Adrenal gland (tissue), 12 donors: ENCODE data around the gene COMT. TPM values are rescaled to one million over a fixed set of nuclear protein-coding genes. Genes with fewer than 3 reads are reported as not detected.
A peak's percentile ranks its signal among the peaks of the same experiment; 100 is the strongest.
"Not testable (repeated sequence)": the region's sequence is repeated elsewhere in the genome, so short reads cannot be mapped to it uniquely, and the experiment has no call there.

Experiments
- DNase-seq, 7 donors: peaks; one replicate each; pipeline ENCODE4 v3.0.0-alpha.2; 2019 to 2020
- H3K27ac ChIP-seq, 5 donors: fragments of 200-600 bp; sonication (generic) in 4 of 5; 1 replicate in 3 of 5; 2 replicates in 2 of 5; pipeline versions ENCODE4 v1.5.1 to v1.8.0; 2016 to 2020; ENCODE audit warnings: mild to moderate bottlenecking in 1 of 5
- H3K27me3 ChIP-seq: fragments of 200-600 bp; 2 replicates; pipeline ENCODE4 v1.8.0; 2021
- H3K36me3 ChIP-seq, 2 donors: fragments of 200-600 bp; replicated peaks in 1 of 2; 1 replicate in 1 of 2; 2 replicates in 1 of 2; pipeline versions ENCODE4 v1.5.1 to v1.8.0; 2018 to 2022
- H3K4me1 ChIP-seq, 2 donors: fragments of 200-600 bp; replicated peaks in 1 of 2; 1 replicate in 1 of 2; 2 replicates in 1 of 2; pipeline versions ENCODE4 v1.5.1 to v1.8.0; 2018 to 2021
- H3K4me3 ChIP-seq, 4 donors: fragments of 200-600 bp; sonication (generic) in 3 of 4; one replicate each; pipeline ENCODE4 v1.5.1; 2016 to 2018
- H3K9me3 ChIP-seq, 3 donors: fragments of 200-600 bp; sonication (generic) in 1 of 3; replicated peaks in 1 of 3; 1 replicate in 2 of 3; 2 replicates in 1 of 3; pipeline versions ENCODE4 v1.5.1 to v1.8.0; 2016 to 2021
- POLR2A ChIP-seq, 2 donors: fragments of 450-650 bp; IDR thresholded peaks; one replicate each; pipeline ENCODE4 v1.6.1; 2017; ENCODE audit warnings: antibody characterized with exemption in 2 of 2, mild to moderate bottlenecking in 2 of 2, moderate library complexity in 1 of 2
- whole genome bisulfite sequencing, 4 donors: extraction: QIAGEN DNeasy Blood & Tissue Kit in 2 of 4; methylation state at CpG; one replicate each; pipeline versions ENCODE4 v1.1.5 to v1.1.7; 2013 to 2017; 5-methylcytosine and 5-hydroxymethylcytosine counted together
- intact Hi-C, 2 donors: fragments of 100-400 bp; cut with DNase I; formaldehyde crosslinking; loops; one replicate each; pipeline versions ENCODE4 v1.14.1 to v1.15.0; 2022 to 2023
- polyA plus RNA-seq, 3 donors: library from polyadenylated mRNA; stranded (reverse); fragments of 200-250 nt in 2 of 3; fragments of 350-450 nt in 1 of 3; fragmentation: Illumina TruSeq in 1 of 3; extraction: RNeasy Lipid Tissue Mini Kit (QIAGEN cat#74804) in 1 of 3; gene quantifications; one replicate each; pipeline ENCODE4 v1.2.3, GENCODE V29; 2013 to 2014
- total RNA-seq, 9 donors: library from RNA; depleted of rRNA in 4 of 9; stranded (reverse); fragments of >200 nt in 4 of 9; fragments of 120-200 nt in 1 of 9; fragmentation: NEBNext Ultra II Directional in 1 of 9; extraction: Animal tissue kit (Norgen Biotek cat#: 25700) in 1 of 9; gene quantifications; one replicate each; pipeline versions ENCODE4 v1.1.0 to v1.2.4, GENCODE V29; 2013 to 2023
- TF ChIP-seq, protein P1 (sequence below), 6 experiments: fragments of 450-650 bp in 4 of 6; fragments of 200-600 bp in 2 of 6; sonication (generic) in 1 of 6; IDR thresholded peaks; 1 replicate in 5 of 6; 2 replicates in 1 of 6; pipeline versions ENCODE4 v1.5.1 to v1.8.0; 2016 to 2021; ENCODE audit warnings: antibody characterized with exemption in 6 of 6, mild to moderate bottlenecking in 2 of 6, moderate library complexity in 1 of 6
- donor health status: healthy with polysubstance abuse.
- donor health status: Bipolar disorder and iron deficiency.
- donor health status: DM: yes; HTN: yes; CAD: no.
- donor health status: DM: no; HTN: no; CAD: no.
- donor health status: DM: no; HTN: no; CAD: no.
- donor health status: DM: yes; HTN: yes; CAD: no.

COMT gene
- total and polyA plus RNA-seq, 12 donors = 51.3 to 743 (median 390) TPM

DNA sequence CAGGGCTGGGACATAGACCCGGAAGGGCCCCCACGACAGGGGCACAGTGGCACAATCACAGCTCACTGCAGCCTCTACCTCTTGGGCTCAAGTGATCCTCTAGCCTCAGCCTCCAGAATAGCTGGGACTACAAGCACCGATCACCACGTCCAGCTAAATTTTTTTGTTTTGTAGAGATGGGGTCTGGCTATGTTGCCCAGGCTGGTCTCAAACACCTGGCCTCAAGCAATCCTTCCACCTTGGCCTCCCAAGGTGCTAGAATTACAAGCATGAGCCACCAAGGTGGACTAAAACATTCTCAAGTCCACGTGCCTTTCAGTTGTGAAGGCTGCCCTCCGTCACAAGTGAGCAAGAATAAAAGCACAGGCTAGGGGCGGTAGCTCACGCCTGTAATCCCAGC is 10.1 kb upstream of the COMT start:
- Histone ChIP-seq H3K27ac (no peak overlapping the region), H3K9me3 (no peaks in the 10 kb centered on the region), H3K36me3 (no peaks in the 10 kb centered on the region), H3K4me3 (no peak overlapping the region), H3K4me1 (no peaks in the 10 kb centered on the region), H3K27me3 (no peaks in the 10 kb centered on the region)
- intact Hi-C loops = no loop called here
- DNase-seq = no peak
- whole genome bisulfite sequencing, 4 donors = 96 to 97% (median 97%) methylated on average over 8 of the region's 8 CpGs
- TF ChIP-seq, protein P1, sequence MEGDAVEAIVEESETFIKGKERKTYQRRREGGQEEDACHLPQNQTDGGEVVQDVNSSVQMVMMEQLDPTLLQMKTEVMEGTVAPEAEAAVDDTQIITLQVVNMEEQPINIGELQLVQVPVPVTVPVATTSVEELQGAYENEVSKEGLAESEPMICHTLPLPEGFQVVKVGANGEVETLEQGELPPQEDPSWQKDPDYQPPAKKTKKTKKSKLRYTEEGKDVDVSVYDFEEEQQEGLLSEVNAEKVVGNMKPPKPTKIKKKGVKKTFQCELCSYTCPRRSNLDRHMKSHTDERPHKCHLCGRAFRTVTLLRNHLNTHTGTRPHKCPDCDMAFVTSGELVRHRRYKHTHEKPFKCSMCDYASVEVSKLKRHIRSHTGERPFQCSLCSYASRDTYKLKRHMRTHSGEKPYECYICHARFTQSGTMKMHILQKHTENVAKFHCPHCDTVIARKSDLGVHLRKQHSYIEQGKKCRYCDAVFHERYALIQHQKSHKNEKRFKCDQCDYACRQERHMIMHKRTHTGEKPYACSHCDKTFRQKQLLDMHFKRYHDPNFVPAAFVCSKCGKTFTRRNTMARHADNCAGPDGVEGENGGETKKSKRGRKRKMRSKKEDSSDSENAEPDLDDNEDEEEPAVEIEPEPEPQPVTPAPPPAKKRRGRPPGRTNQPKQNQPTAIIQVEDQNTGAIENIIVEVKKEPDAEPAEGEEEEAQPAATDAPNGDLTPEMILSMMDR (IDR thresholded peaks at IDR 0.05) = no peak
- no peak for TF ChIP-seq POLR2A (IDR thresholded peaks at IDR 0.05)

DNA sequence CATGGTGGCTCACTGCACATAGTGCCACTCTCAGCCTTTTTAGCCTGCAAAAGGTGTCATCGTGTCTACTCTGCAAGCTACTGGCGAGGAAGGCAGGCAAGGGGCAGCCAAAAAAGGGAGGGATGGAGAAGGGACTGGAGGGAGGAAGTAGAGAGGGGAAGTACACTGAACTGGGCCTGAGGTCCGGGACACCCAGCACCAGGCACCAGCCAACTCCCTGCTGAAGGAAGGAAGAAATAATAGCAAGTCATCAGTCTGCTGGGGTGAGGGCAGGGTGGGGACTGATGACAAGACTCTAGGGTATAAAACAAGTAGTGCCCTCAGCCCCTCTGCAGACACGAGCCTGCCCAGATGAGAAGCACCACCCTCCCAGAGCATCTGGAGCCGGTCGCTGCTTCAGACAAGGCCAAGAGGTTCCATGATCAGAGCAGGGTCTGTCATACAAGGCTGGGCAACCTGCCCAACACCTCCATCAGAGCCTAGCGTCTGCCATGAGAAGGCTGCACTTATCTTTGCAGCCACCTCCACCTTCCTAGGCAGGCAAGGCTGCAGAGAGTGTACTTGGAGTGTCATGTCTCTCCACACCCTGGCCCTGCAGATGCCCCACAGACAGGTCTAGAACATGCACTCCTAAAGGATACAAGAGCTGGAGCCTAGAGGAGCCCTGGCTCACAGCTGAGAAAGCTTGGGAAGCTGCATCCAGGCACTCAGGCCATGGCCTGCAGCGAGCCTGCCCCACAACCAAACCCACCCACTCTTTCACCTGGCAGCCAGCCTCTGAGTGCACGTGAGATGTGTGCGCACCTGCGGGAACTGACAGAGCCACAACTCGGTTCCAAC is 9.0 kb upstream of the COMT start:
- TF ChIP-seq, protein P1 (IDR thresholded peaks at IDR 0.05) = no peak
- no peak for TF ChIP-seq POLR2A (IDR thresholded peaks at IDR 0.05)
- intact Hi-C loops = no loop called here
- no peaks in the 10 kb centered on the region for H3K9me3 ChIP-seq
- H3K36me3 ChIP-seq = no peaks in the 10 kb centered on the region
- H3K27ac ChIP-seq = peak overlapping the region in 1 of 5 donors; percentile 14
- H3K27me3 ChIP-seq = no peaks in the 10 kb centered on the region
- no peak overlapping the region for H3K4me3 ChIP-seq
- no peaks in the 10 kb centered on the region for H3K4me1 ChIP-seq
- peak in 4 of 7 donors; percentile 29 to 69 (median 36) for DNase-seq
- 53 to 80% (median 66%) methylated on average over 7 to 12 of the region's 12 CpGs for WGBS, 4 donors

DNA sequence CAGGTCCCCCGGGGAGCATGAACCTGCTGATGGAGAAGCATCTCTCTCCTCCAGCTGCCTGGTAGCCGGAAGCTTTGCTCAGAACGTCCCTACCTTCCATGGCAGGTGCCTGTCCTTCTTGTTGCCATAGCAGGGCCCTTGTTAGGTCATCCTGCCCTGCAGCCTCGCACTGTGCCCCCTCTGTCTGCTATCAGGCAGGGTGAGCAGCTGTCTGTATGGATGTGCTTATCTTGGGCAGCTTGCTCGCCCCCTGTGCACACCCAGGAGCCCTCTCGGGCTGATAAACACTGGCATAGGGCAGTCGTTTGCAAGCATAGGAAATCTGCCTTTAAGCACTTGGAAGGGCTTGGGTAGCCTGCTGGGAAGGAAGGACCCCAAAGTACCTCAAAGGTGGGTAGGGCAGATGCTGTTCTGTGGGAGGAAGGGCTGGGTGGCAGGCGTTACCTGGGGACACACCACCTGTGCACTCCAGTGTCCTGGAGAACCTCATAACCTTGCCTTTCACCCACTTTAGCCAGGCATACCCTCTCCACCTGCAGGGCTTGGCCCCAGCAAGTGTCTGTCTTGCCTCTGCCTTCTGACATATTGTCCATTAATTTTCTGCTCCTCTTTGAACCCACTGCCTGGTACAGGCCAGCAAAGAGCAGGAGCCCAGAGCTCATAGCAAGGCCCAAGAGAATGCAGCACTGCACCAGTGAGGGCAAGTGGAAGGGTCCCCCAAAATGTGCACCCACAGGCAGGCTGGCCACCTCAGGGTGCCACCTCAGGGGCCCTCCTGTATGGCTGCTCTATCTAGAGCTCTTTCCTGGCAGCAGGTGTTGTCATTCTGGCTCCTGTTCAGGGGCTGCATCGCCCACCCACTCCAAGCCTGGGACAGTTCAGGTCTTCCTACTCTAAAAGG is 8.0 kb upstream of the COMT start:
- DNase-seq = no peak
- Histone ChIP-seq H3K27ac (no peak overlapping the region), H3K27me3 (no peaks in the 10 kb centered on the region), H3K4me1 (no peaks in the 10 kb centered on the region), H3K36me3 (no peaks in the 10 kb centered on the region), H3K9me3 (no peaks in the 10 kb centered on the region), H3K4me3 (no peak overlapping the region)
- 77 to 90% (median 87%) methylated on average over 6 to 9 of the region's 9 CpGs for WGBS, 4 donors
- intact Hi-C loops = no loop called here
- TF ChIP-seq POLR2A (IDR thresholded peaks at IDR 0.05) = no peak
- TF ChIP-seq, protein P1 (IDR thresholded peaks at IDR 0.05) = no peak

DNA sequence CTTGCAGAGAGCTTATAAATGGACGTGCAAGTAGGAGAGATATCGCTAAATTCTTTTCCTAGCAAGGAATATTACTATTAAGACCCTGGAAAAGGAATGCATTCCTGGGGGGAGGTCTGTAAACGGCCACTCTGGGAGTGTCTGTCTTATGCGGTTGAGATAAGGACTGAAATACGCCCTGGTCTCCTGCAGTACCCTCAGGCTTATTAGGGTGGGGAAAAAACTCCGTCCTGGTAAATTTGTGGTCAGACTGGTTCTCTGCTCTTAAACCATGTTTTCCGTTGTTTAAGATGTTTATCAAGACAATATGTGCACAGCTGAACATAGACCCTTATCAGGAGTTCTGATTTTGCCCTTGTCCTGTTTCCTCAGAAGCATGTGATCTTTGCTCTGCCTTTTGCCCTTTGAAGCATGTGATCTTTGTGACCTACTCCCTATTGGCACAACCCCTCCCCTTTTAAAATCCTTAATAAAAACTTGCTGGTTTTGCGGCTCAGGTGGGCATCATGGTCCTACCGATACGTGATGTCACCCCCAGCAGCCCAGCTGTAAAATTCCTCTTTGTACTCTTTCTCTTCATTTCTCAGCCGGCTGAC is 6.4 kb upstream of the COMT start:
- H3K36me3 ChIP-seq, DNase-seq, H3K4me1 ChIP-seq, H3K9me3 ChIP-seq, H3K4me3 ChIP-seq, intact Hi-C loops, H3K27ac ChIP-seq, H3K27me3 ChIP-seq: not testable (repeated sequence)
- 93 to 96% (median 95%) methylated on average over 11 of the region's 11 CpGs for WGBS, 4 donors
